ENCODE results near the gene SCAF1. TPM values are rescaled to one million over a fixed set of nuclear protein-coding genes. Genes with fewer than 3 reads are reported as not detected.

Gene SCAF1
- total and polyA plus RNA-seq, 2 of the 13 experiments (the other 11 are each of a cell fraction or from before 2014, with no cell fraction given), result 3.3 to 6.1 TPM

DNA sequence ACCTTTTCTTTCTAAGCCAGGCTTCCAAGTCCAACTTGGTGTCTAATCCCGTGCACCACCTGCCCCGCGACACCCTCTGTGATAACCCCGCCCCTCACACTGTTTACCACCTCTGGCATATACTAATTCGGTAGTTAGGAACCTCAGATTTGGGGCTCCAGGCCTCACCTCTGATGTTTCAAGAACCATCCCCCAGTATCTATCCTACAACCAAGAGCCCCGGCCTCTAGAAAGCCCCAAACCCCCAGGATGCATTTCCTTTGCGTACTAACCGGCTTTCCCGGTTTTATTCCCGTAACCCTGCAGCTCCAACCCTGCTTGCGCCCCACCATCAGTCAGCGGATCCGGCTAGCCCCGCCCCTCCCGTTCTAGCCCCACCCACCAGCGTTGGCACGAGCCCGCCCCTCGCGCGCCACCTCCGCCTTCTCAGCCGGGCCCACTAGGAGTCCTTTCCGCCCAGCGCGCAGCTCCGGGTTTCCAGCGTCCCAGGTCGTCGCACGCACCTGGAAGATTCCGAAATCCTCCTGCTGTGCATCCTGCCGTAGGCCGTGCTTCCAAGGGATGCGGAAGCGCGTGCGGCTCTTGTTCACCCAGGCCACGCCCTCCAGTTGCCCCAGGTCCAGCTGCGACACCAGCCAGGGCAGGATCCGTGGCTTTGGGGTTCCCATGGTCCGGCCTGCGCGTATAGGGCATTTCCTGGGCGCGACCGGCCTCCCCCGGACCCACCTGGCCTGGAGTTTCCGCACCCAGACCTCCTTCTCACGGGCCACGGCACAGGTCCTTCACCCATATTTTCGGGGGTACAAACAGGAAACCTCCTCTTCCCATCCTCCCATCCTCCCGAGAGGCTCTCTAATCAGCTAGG is 22.4 kb downstream of the SCAF1 start (continued):
- TF ChIP-seq, protein P1, sequence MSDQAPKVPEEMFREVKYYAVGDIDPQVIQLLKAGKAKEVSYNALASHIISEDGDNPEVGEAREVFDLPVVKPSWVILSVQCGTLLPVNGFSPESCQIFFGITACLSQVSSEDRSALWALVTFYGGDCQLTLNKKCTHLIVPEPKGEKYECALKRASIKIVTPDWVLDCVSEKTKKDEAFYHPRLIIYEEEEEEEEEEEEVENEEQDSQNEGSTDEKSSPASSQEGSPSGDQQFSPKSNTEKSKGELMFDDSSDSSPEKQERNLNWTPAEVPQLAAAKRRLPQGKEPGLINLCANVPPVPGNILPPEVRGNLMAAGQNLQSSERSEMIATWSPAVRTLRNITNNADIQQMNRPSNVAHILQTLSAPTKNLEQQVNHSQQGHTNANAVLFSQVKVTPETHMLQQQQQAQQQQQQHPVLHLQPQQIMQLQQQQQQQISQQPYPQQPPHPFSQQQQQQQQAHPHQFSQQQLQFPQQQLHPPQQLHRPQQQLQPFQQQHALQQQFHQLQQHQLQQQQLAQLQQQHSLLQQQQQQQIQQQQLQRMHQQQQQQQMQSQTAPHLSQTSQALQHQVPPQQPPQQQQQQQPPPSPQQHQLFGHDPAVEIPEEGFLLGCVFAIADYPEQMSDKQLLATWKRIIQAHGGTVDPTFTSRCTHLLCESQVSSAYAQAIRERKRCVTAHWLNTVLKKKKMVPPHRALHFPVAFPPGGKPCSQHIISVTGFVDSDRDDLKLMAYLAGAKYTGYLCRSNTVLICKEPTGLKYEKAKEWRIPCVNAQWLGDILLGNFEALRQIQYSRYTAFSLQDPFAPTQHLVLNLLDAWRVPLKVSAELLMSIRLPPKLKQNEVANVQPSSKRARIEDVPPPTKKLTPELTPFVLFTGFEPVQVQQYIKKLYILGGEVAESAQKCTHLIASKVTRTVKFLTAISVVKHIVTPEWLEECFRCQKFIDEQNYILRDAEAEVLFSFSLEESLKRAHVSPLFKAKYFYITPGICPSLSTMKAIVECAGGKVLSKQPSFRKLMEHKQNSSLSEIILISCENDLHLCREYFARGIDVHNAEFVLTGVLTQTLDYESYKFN (CRISPR knock-in tag; conservative IDR thresholded peaks at IDR 0.05), result no peak
- TF ChIP-seq EED (CRISPR knock-in tag; IDR thresholded peaks at IDR 0.05) (no peak), PPARG (CRISPR knock-in tag; conservative IDR thresholded peaks at IDR 0.05) (0 out of 2 replicates have a peak, but pooled peaks have one; percentile 12), ELF4 (CRISPR knock-in tag; IDR thresholded peaks at IDR 0.05; ENCODE audit: borderline replicate concordance) (no peak), GLI4 (CRISPR knock-in tag; IDR thresholded peaks at IDR 0.05; ENCODE audit: borderline replicate concordance) (0 out of 2 replicates have a peak, but pooled peaks have one; percentile 33), HDAC2 (CRISPR knock-in tag; IDR thresholded peaks at IDR 0.05) (peak; percentile 44; the same call in 1 of the 2 replicates), AGO1 (IDR thresholded peaks at IDR 0.05; ENCODE audit: low read depth, low read length, poor library complexity, severe bottlenecking) (peak; percentile 92), ZSCAN22 (CRISPR knock-in tag; IDR thresholded peaks at IDR 0.05) (no peak), KLF15 (CRISPR knock-in tag; IDR thresholded peaks at IDR 0.05; ENCODE audit: borderline replicate concordance) (0 out of 2 replicates have a peak, but pooled peaks have one; percentile 11), REST (IDR thresholded peaks at IDR 0.05; ENCODE audit: borderline replicate concordance in 1 of 2, low read depth in 1 of 2, low read length in 2 of 2) (peak in 1 of 2 experiments; percentile 18; a peak in 1 of 4 replicates), ZSCAN29 (CRISPR knock-in tag; conservative IDR thresholded peaks at IDR 0.05) (peak; percentile 6; the same call in 1 of the 2 replicates), FOXC1 (CRISPR knock-in tag; IDR thresholded peaks at IDR 0.05; ENCODE audit: borderline replicate concordance) (peak; percentile 31; the same call in 1 of the 2 replicates), ZNF33B (CRISPR knock-in tag; IDR thresholded peaks at IDR 0.05) (0 out of 2 replicates have a peak, but pooled peaks have one; percentile 62), PITX1 (CRISPR knock-in tag; IDR thresholded peaks at IDR 0.05) (no peak), SMAD3 (CRISPR knock-in tag; IDR thresholded peaks at IDR 0.05) (0 out of 2 replicates have a peak, but pooled peaks have one; percentile 40), SAP130 (CRISPR knock-in tag; IDR thresholded peaks at IDR 0.05; ENCODE audit: low read depth) (peak; percentile 85), ZNF780A (CRISPR knock-in tag; IDR thresholded peaks at IDR 0.05) (no peak), AHR (CRISPR knock-in tag; IDR thresholded peaks at IDR 0.05) (peak; percentile 74; the same call in 1 of the 2 replicates), ZNF747 (CRISPR knock-in tag; IDR thresholded peaks at IDR 0.05; ENCODE audit: borderline replicate concordance) (no peak), HDAC1 (CRISPR knock-in tag; IDR thresholded peaks at IDR 0.05) (peak; percentile 62)

All from HepG2 (cell line).